HG03460 (cell line): ENCODE results near the gene SEZ6L.

ENCODE experiments used
- ATAC-seq: cut with Tn5 transposase; IDR thresholded peaks from one replicate; pipeline ENCODE4 v1.9.1; 2021; ENCODE audit not compliant: unreplicated experiment

SEZ6L gene

GRCh38 chr22:26416670-26417276 lies 247.5 kb downstream of the SEZ6L start:
- no peak for ATAC-seq

DNA sequence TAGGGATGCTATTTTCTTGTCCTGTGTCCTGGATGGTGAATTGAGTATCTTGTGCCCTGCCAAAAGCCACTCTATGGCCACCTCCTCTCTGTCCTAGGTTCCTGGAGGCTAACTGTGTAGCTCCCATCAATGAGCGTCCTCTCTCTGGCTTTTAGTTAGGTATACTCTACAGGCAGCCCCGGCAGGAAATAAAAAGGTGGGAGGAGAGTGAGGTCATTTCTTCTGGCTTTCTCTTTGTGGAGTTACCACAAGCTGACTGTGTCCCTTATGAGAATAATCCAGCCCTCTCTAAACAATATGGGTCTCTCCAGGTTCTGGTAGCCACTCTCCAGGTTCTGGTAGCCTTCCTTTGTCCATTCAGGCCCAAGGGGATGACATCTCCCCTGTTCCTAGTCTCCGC lies 248.1 kb downstream of the SEZ6L start:
- no peak for ATAC-seq

- no peak for ATAC-seq
Measured at GRCh38 chr22:26418620-26419019, 249.4 kb downstream of the SEZ6L start.

GRCh38 chr22:26426924-26427323 lies 257.7 kb downstream of the SEZ6L start:
- no peak for ATAC-seq

- peak; percentile 68 for ATAC-seq
Measured at GRCh38 chr22:26428515-26429457, 259.5 kb downstream of the SEZ6L start, which contains the start of gene ASPHD2. Gene ASPHD2, plus strand, starts transcription at chr22:26429260. Its CDS starts 4,356 bp downstream, at chr22:26433616.

GRCh38 chr22:26429458-26430286 lies 260.4 kb downstream of the SEZ6L start:
- ATAC-seq, result peak; percentile 3

- ATAC-seq, result no peak
Measured at GRCh38 chr22:26430600-26430999, 261.3 kb downstream of the SEZ6L start.

DNA sequence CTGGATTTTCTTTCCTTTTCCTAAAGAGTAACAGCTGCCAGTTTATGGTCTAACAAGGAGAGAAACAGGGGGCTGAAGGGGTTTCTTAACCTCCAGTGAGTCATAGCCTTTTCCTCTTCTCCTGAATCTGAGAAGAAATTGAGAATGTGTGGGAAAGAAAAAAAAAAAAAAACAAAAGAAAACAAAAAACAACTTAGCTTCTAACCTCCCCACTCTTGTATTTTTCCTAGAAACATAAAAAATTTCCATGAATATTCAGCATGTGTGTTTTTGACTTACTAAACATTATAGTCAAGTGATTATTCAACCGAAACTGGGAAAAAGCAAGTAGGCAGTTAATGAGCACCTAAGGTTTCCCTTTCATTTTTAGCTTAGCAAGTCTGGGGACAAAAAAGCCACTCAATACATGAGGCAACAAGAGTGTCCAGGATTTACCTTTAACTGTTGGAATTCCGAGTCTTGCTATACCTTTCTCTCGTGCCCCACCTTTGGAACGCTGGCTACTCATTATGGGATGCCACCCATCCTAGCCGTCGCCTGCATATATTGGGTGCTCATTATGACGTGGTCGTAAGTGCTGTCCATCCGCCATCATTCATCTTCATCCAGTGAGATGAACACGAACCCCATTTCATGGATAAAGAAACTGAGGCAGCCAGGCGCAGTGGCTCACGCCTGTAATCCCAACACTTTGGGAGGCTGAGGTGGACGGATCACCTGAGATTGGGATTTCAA lies 262.2 kb downstream of the SEZ6L start:
- ATAC-seq, result no peak

GRCh38 chr22:26432619-26433311 lies 263.5 kb downstream of the SEZ6L start:
- ATAC-seq, result no peak
